CD4-positive, alpha-beta T cell treated with Interleukin-21 for 1 hour (primary cell): ENCODE data around the gene NABP1.

ENCODE experiments used
- DNase-seq: peaks from one replicate; pipeline ENCODE4 v3.0.0-alpha.2; 2020

NABP1 gene

GRCh38 chr2:191650896-191651773 lies 26.8 kb upstream of the NABP1 start:
- peak; percentile 12 for DNase-seq

GRCh38 chr2:191653667-191654391 lies 24.1 kb upstream of the NABP1 start:
- no peak for DNase-seq

- DNase-seq: no peak
Measured at GRCh38 chr2:191656391-191656790, 21.5 kb upstream of the NABP1 start.

- DNase-seq: no peak
Measured at GRCh38 chr2:191656792-191657191, 21.1 kb upstream of the NABP1 start.

GRCh38 chr2:191657977-191658376 lies 20.0 kb upstream of the NABP1 start:
- no peak for DNase-seq

GRCh38 chr2:191659198-191659597 lies 18.7 kb upstream of the NABP1 start:
- no peak for DNase-seq

- DNase-seq: no peak
Measured at GRCh38 chr2:191660575-191660974, 17.4 kb upstream of the NABP1 start.

GRCh38 chr2:191661097-191661924 lies 16.6 kb upstream of the NABP1 start:
- DNase-seq: no peak

- DNase-seq: no peak
Measured at GRCh38 chr2:191664823-191665677, 12.9 kb upstream of the NABP1 start.

GRCh38 chr2:191666226-191666625 lies 11.7 kb upstream of the NABP1 start:
- no peak for DNase-seq

- no peak for DNase-seq
Measured at GRCh38 chr2:191666732-191667131, 11.2 kb upstream of the NABP1 start.

- DNase-seq: no peak
Measured at GRCh38 chr2:191670076-191670475, 7.9 kb upstream of the NABP1 start.

GRCh38 chr2:191670787-191671186 lies 7.1 kb upstream of the NABP1 start:
- no peak for DNase-seq

- peak; percentile 85 for DNase-seq
Measured at GRCh38 chr2:191675807-191676721, 1.9 kb upstream of the NABP1 start.

GRCh38 chr2:191676790-191677645 lies 918 bp upstream of the NABP1 start:
- peak; percentile 72 for DNase-seq

GRCh38 chr2:191678437-191679100 lies 633 bp downstream of the NABP1 start:
- peak; percentile 67 for DNase-seq

GRCh38 chr2:191679818-191680600 lies 2.1 kb downstream of the NABP1 start:
- peak; percentile 77 for DNase-seq

- no peak for DNase-seq
Measured at GRCh38 chr2:191680639-191681038, 2.7 kb downstream of the NABP1 start.

- DNase-seq: no peak
Measured at GRCh38 chr2:191682126-191682525, 4.2 kb downstream of the NABP1 start.
